Measurements from ENCODE around the gene LSM3.

Gene LSM3

DNA sequence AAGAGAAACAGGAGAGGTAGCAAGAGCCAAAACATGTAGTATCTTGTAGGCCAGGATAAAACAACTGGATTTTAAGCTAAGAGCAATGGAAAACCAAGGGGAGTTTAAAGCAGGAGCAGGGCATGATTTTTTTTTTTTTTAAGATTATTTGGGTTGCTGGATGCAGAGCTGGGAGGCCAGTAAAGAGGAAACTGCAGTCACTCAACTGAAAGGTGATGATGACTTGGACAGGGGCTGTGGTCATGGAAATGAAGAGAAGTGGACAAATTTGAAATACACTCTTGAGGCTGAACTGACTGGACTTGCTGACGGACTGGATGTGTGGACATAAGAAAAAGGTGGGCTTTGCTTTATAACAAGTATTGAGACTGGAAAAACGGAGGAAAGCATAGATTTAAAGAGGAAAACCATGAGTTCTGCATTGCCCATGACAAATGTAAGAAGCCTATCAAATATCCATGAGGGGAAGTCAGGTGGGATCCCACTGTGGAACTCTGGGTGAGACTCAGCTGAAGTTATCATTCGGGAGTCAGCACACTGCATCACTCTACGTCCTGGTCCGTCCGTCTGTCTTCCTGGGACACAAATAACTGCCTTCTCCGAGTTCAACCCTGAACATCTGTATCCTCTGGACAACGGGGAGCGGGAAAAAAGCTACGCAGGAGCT is 904 bp upstream of the LSM3 start:
- ATAC-seq (ENCODE audit: low read depth) (peak; percentile 47), DNase-seq (ENCODE audit: low spot score) (no peak)
- peaks cover 25% of the 10 kb centered on the region for H3K4me1 ChIP-seq (ENCODE audit: insufficient read depth, poor library complexity, severe bottlenecking)
- no peak for TF ChIP-seq CTCF (IDR thresholded peaks at IDR 0.05; ENCODE audit: poor library complexity, severe bottlenecking)
- H3K9me3 ChIP-seq (ENCODE audit: severe bottlenecking) = no peaks in the 10 kb centered on the region
- no peaks in the 10 kb centered on the region for H3K27me3 ChIP-seq (ENCODE audit: insufficient read depth, poor library complexity, severe bottlenecking)
- H3K36me3 ChIP-seq (ENCODE audit: low read depth) = peaks cover 24% of the 10 kb centered on the region
- H3K4me3 ChIP-seq (ENCODE audit: severe bottlenecking) = peak overlapping the region; percentile 57
- H3K27ac ChIP-seq (ENCODE audit: poor library complexity, severe bottlenecking) = peak overlapping the region; percentile 65

- peak overlapping the region; percentile 57 for H3K4me3 ChIP-seq (ENCODE audit: severe bottlenecking)
- no peaks in the 10 kb centered on the region for H3K9me3 ChIP-seq (ENCODE audit: severe bottlenecking)
- peaks cover 26% of the 10 kb centered on the region for H3K4me1 ChIP-seq (ENCODE audit: insufficient read depth, poor library complexity, severe bottlenecking)
- H3K27ac ChIP-seq (ENCODE audit: poor library complexity, severe bottlenecking) = peak overlapping the region; percentile 65
- no peak for DNase-seq (ENCODE audit: low spot score)
- no peaks in the 10 kb centered on the region for H3K27me3 ChIP-seq (ENCODE audit: insufficient read depth, poor library complexity, severe bottlenecking)
- H3K36me3 ChIP-seq (ENCODE audit: low read depth) = peaks cover 33% of the 10 kb centered on the region
- TF ChIP-seq CTCF (IDR thresholded peaks at IDR 0.05; ENCODE audit: poor library complexity, severe bottlenecking) = no peak
- ATAC-seq (ENCODE audit: low read depth) = no peak
Observed at GRCh38 chr3:14179114-14179465, 473 bp downstream of the LSM3 start.

- TF ChIP-seq CTCF (IDR thresholded peaks at IDR 0.05; ENCODE audit: poor library complexity, severe bottlenecking) = no peak
- no peaks in the 10 kb centered on the region for H3K9me3 ChIP-seq (ENCODE audit: severe bottlenecking)
- peaks cover 35% of the 10 kb centered on the region for H3K36me3 ChIP-seq (ENCODE audit: low read depth)
- peaks cover 19% of the 10 kb centered on the region for H3K4me1 ChIP-seq (ENCODE audit: insufficient read depth, poor library complexity, severe bottlenecking)
- no peak for ATAC-seq (ENCODE audit: low read depth)
- no peak overlapping the region for H3K27ac ChIP-seq (ENCODE audit: poor library complexity, severe bottlenecking)
- H3K27me3 ChIP-seq (ENCODE audit: insufficient read depth, poor library complexity, severe bottlenecking) = no peaks in the 10 kb centered on the region
- peak overlapping the region; percentile 57 for H3K4me3 ChIP-seq (ENCODE audit: severe bottlenecking)
- DNase-seq (ENCODE audit: low spot score) = no peak
Observed at GRCh38 chr3:14179795-14180194, 1.2 kb downstream of the LSM3 start.

GRCh38 chr3:14181253-14181652 is 2.6 kb downstream of the LSM3 start:
- Histone ChIP-seq H3K27me3 (ENCODE audit: insufficient read depth, poor library complexity, severe bottlenecking) (no peaks in the 10 kb centered on the region), H3K4me1 (ENCODE audit: insufficient read depth, poor library complexity, severe bottlenecking) (peaks cover 18% of the 10 kb centered on the region), H3K9me3 (ENCODE audit: severe bottlenecking) (no peaks in the 10 kb centered on the region), H3K4me3 (ENCODE audit: severe bottlenecking) (no peak overlapping the region), H3K36me3 (ENCODE audit: low read depth) (peaks cover 49% of the 10 kb centered on the region), H3K27ac (ENCODE audit: poor library complexity, severe bottlenecking) (no peak overlapping the region)
- TF ChIP-seq CTCF (IDR thresholded peaks at IDR 0.05; ENCODE audit: poor library complexity, severe bottlenecking) = no peak
- ATAC-seq (ENCODE audit: low read depth) (no peak), DNase-seq (ENCODE audit: low spot score) (no peak)

DNA sequence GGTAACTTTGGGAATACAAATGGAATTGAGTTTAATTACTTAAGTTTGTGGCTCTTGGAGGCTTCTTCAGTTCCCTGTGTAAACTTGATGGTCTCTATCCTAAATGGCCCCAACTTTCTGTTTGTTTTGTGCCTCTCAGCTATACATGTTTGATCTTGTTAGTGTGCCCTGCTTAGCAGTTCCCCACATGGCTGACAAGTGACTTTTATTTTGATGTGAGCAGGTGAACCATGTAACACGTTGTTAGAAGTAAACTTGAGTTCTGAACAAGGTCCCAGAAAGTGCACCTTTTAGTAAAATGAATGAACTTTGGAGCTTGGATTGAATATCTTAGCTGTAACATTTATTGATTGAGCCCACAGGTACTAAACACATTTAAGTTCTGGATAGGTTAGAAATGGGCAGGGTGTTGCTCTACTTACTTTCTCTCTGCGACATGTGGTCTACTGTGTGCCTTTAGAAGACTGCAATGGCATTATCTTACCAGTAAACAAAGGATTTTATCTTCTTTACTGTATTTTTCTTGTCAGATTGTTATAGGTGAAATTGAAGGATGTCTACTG is 4.5 kb downstream of the LSM3 start:
- DNase-seq (ENCODE audit: low spot score) = no peak
- Histone ChIP-seq H3K9me3 (ENCODE audit: severe bottlenecking) (no peaks in the 10 kb centered on the region), H3K27ac (ENCODE audit: poor library complexity, severe bottlenecking) (no peak overlapping the region), H3K4me3 (ENCODE audit: severe bottlenecking) (no peak overlapping the region), H3K4me1 (ENCODE audit: insufficient read depth, poor library complexity, severe bottlenecking) (peaks cover 14% of the 10 kb centered on the region), H3K27me3 (ENCODE audit: insufficient read depth, poor library complexity, severe bottlenecking) (no peaks in the 10 kb centered on the region), H3K36me3 (ENCODE audit: low read depth) (peaks cover 67% of the 10 kb centered on the region)
- ATAC-seq (ENCODE audit: low read depth) = no peak
- no peak for TF ChIP-seq CTCF (IDR thresholded peaks at IDR 0.05; ENCODE audit: poor library complexity, severe bottlenecking)

All from RWPE2 (cell line).